ENCODE data around the gene SYT11. TPM values are rescaled to one million over a fixed set of nuclear protein-coding genes. Genes with fewer than 3 reads are reported as not detected.

The SYT11 gene
- total and polyA plus RNA-seq, 10 of the 15 experiments (the other 5 are each of a cell fraction or from before 2014, with no cell fraction given), result 7.7 to 21.2 (median 13.5) TPM

- H3K4me2 ChIP-seq (ENCODE audit: control insufficient read depth, insufficient read depth), result no peak overlapping the region
- ChIA-PET POLR2A (no interaction called here), SMC1A (ENCODE audit: uncharacterized antibody, unreplicated experiment) (no interaction called here), CTCF (no interaction called here), RAD21 (ENCODE audit: unreplicated experiment) (no interaction called here)
- no peak for ATAC-seq
- in situ Hi-C loops (cut with MboI), result no loop called here
- H3K36me3 ChIP-seq (ENCODE audit: control insufficient read depth in 2 of 2, insufficient read depth in 2 of 2, low read length in 1 of 2), result peaks cover 0 to 5% of the 10 kb centered on the region in 2 experiments; a peak in 2 of 4 replicates
- WGBS (ENCODE audit: insufficient coverage, insufficient replicate concordance, low lambda C conversion rate, missing lambda C conversion rate), result 98% methylated on average over 6 of the region's 6 CpGs
- no peak overlapping the region for H2AFZ ChIP-seq (ENCODE audit: control insufficient read depth, low read depth, low read length)
- FAIRE-seq, result no peak
- no peak overlapping the region for H3K9ac ChIP-seq (ENCODE audit: control insufficient read depth, insufficient read depth, low read length)
- DNase-seq (ENCODE audit: low read depth, low spot score), result no peak
- H3K9me3 ChIP-seq (replicated peaks; ENCODE audit: control insufficient read depth, insufficient read depth, low read length), result no peaks in the 10 kb centered on the region
- no peaks in the 10 kb centered on the region for H3K27me3 ChIP-seq (replicated peaks in 1 of 2; ENCODE audit: control insufficient read depth in 2 of 2, insufficient read depth in 2 of 2, low read length in 1 of 2)
- TF ChIP-seq, protein P1, sequence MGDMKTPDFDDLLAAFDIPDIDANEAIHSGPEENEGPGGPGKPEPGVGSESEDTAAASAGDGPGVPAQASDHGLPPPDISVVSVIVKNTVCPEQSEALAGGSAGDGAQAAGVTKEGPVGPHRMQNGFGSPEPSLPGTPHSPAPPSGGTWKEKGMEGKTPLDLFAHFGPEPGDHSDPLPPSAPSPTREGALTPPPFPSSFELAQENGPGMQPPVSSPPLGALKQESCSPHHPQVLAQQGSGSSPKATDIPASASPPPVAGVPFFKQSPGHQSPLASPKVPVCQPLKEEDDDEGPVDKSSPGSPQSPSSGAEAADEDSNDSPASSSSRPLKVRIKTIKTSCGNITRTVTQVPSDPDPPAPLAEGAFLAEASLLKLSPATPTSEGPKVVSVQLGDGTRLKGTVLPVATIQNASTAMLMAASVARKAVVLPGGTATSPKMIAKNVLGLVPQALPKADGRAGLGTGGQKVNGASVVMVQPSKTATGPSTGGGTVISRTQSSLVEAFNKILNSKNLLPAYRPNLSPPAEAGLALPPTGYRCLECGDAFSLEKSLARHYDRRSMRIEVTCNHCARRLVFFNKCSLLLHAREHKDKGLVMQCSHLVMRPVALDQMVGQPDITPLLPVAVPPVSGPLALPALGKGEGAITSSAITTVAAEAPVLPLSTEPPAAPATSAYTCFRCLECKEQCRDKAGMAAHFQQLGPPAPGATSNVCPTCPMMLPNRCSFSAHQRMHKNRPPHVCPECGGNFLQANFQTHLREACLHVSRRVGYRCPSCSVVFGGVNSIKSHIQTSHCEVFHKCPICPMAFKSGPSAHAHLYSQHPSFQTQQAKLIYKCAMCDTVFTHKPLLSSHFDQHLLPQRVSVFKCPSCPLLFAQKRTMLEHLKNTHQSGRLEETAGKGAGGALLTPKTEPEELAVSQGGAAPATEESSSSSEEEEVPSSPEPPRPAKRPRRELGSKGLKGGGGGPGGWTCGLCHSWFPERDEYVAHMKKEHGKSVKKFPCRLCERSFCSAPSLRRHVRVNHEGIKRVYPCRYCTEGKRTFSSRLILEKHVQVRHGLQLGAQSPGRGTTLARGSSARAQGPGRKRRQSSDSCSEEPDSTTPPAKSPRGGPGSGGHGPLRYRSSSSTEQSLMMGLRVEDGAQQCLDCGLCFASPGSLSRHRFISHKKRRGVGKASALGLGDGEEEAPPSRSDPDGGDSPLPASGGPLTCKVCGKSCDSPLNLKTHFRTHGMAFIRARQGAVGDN (IDR thresholded peaks at IDR 0.05), result no peak
- TF ChIP-seq NBN (IDR thresholded peaks at IDR 0.05), result no peak
- H3K79me2 ChIP-seq (ENCODE audit: control insufficient read depth, insufficient read depth, low read length), result peaks cover 3% of the 10 kb centered on the region
- no peak overlapping the region for H3K4me3 ChIP-seq
- no TSS peak for BruUV-seq (replicated peaks)
- no peaks in the 10 kb centered on the region for H4K20me1 ChIP-seq (ENCODE audit: control insufficient read depth, insufficient read depth)
- intact Hi-C loops (cut with micrococcal nuclease; ENCODE audit: unreplicated experiment), result no loop called here
- peaks cover 3% of the 10 kb centered on the region; the same call in 1 of the 2 replicates for H3K4me1 ChIP-seq (ENCODE audit: control insufficient read depth, insufficient read depth, low read length)
- H3K27ac ChIP-seq (ENCODE audit: control insufficient read depth, insufficient read depth), result no peak overlapping the region
These were observed 23.8 kb upstream of the SYT11 start for GRCh38 chr1:155835548-155835947.

GRCh38 chr1:155840386-155840785 lies 19.0 kb upstream of the SYT11 start:
- ChIA-PET CTCF (interaction anchor here (0.8 kb wide), 1 partner anchor 64 kb away, joined by 3 read pairs; no protein-coding TSS in a partner anchor), SMC1A (ENCODE audit: uncharacterized antibody, unreplicated experiment) (interaction anchor here (1.3 to 1.6 kb wide), 2 partner anchors 17 to 64 kb away, joined by 4 to 6 read pairs; partner anchors contain the start of gene GON4L), POLR2A (interaction anchor here (0.6 to 0.8 kb wide), 2 partner anchors 11 to 14 kb away, joined by 3 read pairs; no protein-coding TSS in a partner anchor), RAD21 (ENCODE audit: unreplicated experiment) (interaction anchor here (1.0 to 1.2 kb wide), 3 partner anchors 11 to 149 kb away, joined by 3 to 4 read pairs (median 3); no protein-coding TSS in a partner anchor)
- Histone ChIP-seq H3K4me1 (ENCODE audit: control insufficient read depth, insufficient read depth, low read length) (no peaks in the 10 kb centered on the region; the same call in 1 of the 2 replicates), H3K79me2 (ENCODE audit: control insufficient read depth, insufficient read depth, low read length) (peaks cover 11% of the 10 kb centered on the region), H3K9me3 (replicated peaks; ENCODE audit: control insufficient read depth, insufficient read depth, low read length) (no peaks in the 10 kb centered on the region), H3K4me3 (no peak overlapping the region), H2AFZ (ENCODE audit: control insufficient read depth, low read depth, low read length) (no peak overlapping the region), H4K20me1 (ENCODE audit: control insufficient read depth, insufficient read depth) (no peaks in the 10 kb centered on the region), H3K36me3 (ENCODE audit: control insufficient read depth in 2 of 2, insufficient read depth in 2 of 2, low read length in 1 of 2) (peaks cover 5 to 9% of the 10 kb centered on the region in 2 experiments), H3K9ac (ENCODE audit: control insufficient read depth, insufficient read depth, low read length) (no peak overlapping the region), H3K4me2 (ENCODE audit: control insufficient read depth, insufficient read depth) (no peak overlapping the region), H3K27ac (ENCODE audit: control insufficient read depth, insufficient read depth) (no peak overlapping the region), H3K27me3 (replicated peaks in 1 of 2; ENCODE audit: control insufficient read depth in 2 of 2, insufficient read depth in 2 of 2, low read length in 1 of 2) (no peaks in the 10 kb centered on the region)
- intact Hi-C loops (cut with micrococcal nuclease; ENCODE audit: unreplicated experiment) (no loop called here), in situ Hi-C loops (cut with MboI) (no loop called here)
- FAIRE-seq (no peak), ATAC-seq (no peak), DNase-seq (ENCODE audit: low read depth, low spot score) (no peak)
- no TSS peak for BruUV-seq (replicated peaks)
- WGBS (ENCODE audit: insufficient coverage, insufficient replicate concordance, low lambda C conversion rate, missing lambda C conversion rate), result 98% methylated on average over 5 of the region's 5 CpGs
- TF ChIP-seq MYB (IDR thresholded peaks at IDR 0.05; ENCODE audit: borderline replicate concordance, low read depth, low read length), result no peak
- no peak for TF ChIP-seq HDAC2 (IDR thresholded peaks at IDR 0.05)
- TF ChIP-seq NFYB (IDR thresholded peaks at IDR 0.05; ENCODE audit: insufficient read depth, low read depth, low read length), result no peak
- TF ChIP-seq, protein P2, sequence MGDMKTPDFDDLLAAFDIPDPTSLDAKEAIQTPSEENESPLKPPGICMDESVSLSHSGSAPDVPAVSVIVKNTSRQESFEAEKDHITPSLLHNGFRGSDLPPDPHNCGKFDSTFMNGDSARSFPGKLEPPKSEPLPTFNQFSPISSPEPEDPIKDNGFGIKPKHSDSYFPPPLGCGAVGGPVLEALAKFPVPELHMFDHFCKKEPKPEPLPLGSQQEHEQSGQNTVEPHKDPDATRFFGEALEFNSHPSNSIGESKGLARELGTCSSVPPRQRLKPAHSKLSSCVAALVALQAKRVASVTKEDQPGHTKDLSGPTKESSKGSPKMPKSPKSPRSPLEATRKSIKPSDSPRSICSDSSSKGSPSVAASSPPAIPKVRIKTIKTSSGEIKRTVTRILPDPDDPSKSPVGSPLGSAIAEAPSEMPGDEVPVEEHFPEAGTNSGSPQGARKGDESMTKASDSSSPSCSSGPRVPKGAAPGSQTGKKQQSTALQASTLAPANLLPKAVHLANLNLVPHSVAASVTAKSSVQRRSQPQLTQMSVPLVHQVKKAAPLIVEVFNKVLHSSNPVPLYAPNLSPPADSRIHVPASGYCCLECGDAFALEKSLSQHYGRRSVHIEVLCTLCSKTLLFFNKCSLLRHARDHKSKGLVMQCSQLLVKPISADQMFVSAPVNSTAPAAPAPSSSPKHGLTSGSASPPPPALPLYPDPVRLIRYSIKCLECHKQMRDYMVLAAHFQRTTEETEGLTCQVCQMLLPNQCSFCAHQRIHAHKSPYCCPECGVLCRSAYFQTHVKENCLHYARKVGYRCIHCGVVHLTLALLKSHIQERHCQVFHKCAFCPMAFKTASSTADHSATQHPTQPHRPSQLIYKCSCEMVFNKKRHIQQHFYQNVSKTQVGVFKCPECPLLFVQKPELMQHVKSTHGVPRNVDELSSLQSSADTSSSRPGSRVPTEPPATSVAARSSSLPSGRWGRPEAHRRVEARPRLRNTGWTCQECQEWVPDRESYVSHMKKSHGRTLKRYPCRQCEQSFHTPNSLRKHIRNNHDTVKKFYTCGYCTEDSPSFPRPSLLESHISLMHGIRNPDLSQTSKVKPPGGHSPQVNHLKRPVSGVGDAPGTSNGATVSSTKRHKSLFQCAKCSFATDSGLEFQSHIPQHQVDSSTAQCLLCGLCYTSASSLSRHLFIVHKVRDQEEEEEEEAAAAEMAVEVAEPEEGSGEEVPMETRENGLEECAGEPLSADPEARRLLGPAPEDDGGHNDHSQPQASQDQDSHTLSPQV (IDR thresholded peaks at IDR 0.05), result no peak
- TF ChIP-seq TCF12 (IDR thresholded peaks at IDR 0.05; ENCODE audit: low read depth, low read length), result no peak
- no peak for TF ChIP-seq ZNF622 (IDR thresholded peaks at IDR 0.05)
- TF ChIP-seq SMARCA5 (IDR thresholded peaks at IDR 0.05), result no peak
- no peak for TF ChIP-seq RB1 (IDR thresholded peaks at IDR 0.05; ENCODE audit: borderline replicate concordance)

Measured in GM12878 (cell line).